HL-60 (cell line): ENCODE results near the gene EEF1B2.

Experiments
- GABPA ChIP-seq: IDR thresholded peaks from 2 replicates; pipeline ENCODE4 v1.6.1; 2012; ENCODE audit warnings: low read depth
- POLR2AphosphoS5 ChIP-seq: IDR thresholded peaks from 2 replicates; pipeline ENCODE4 v1.6.1; 2012; ENCODE audit warnings: low read depth
- SPI1 ChIP-seq: IDR thresholded peaks from 2 replicates; pipeline ENCODE4 v1.6.1; 2012; ENCODE audit warnings: low read depth, mild to moderate bottlenecking, borderline replicate concordance
- TF ChIP-seq, protein P1 (sequence below): IDR thresholded peaks from 2 replicates; pipeline ENCODE4 v1.6.1; 2012; ENCODE audit warnings: low read depth; ENCODE audit not compliant: insufficient replicate concordance
- TF ChIP-seq, protein P2 (sequence below): IDR thresholded peaks from one replicate; pipeline ENCODE4 v1.5.1; 2011; ENCODE audit warnings: low read length, control low read depth, inconsistent platforms; ENCODE audit not compliant: insufficient read depth

DNA sequence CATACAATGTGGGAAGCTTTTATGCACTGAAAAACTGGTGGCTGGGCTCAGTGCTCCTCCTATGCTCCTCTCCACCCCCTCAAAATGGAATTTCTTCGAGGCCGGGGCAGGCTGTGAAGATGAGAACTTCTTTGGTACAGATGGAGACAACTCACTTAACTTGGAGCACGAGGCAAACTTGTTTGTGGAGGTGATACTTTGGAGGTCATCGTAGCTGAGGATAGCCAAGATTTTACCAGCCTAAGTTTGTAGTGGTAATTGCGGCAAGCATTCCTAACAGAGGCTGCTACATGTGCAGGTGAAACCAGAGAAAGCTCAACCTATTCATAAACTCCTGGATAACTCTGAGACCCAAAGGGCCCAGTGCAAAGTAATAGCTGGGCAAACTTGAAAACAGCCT, 14.0 kb upstream of the EEF1B2 start:
- TF ChIP-seq, protein P1, sequence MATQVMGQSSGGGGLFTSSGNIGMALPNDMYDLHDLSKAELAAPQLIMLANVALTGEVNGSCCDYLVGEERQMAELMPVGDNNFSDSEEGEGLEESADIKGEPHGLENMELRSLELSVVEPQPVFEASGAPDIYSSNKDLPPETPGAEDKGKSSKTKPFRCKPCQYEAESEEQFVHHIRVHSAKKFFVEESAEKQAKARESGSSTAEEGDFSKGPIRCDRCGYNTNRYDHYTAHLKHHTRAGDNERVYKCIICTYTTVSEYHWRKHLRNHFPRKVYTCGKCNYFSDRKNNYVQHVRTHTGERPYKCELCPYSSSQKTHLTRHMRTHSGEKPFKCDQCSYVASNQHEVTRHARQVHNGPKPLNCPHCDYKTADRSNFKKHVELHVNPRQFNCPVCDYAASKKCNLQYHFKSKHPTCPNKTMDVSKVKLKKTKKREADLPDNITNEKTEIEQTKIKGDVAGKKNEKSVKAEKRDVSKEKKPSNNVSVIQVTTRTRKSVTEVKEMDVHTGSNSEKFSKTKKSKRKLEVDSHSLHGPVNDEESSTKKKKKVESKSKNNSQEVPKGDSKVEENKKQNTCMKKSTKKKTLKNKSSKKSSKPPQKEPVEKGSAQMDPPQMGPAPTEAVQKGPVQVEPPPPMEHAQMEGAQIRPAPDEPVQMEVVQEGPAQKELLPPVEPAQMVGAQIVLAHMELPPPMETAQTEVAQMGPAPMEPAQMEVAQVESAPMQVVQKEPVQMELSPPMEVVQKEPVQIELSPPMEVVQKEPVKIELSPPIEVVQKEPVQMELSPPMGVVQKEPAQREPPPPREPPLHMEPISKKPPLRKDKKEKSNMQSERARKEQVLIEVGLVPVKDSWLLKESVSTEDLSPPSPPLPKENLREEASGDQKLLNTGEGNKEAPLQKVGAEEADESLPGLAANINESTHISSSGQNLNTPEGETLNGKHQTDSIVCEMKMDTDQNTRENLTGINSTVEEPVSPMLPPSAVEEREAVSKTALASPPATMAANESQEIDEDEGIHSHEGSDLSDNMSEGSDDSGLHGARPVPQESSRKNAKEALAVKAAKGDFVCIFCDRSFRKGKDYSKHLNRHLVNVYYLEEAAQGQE = no peak
- TF ChIP-seq, protein P2, sequence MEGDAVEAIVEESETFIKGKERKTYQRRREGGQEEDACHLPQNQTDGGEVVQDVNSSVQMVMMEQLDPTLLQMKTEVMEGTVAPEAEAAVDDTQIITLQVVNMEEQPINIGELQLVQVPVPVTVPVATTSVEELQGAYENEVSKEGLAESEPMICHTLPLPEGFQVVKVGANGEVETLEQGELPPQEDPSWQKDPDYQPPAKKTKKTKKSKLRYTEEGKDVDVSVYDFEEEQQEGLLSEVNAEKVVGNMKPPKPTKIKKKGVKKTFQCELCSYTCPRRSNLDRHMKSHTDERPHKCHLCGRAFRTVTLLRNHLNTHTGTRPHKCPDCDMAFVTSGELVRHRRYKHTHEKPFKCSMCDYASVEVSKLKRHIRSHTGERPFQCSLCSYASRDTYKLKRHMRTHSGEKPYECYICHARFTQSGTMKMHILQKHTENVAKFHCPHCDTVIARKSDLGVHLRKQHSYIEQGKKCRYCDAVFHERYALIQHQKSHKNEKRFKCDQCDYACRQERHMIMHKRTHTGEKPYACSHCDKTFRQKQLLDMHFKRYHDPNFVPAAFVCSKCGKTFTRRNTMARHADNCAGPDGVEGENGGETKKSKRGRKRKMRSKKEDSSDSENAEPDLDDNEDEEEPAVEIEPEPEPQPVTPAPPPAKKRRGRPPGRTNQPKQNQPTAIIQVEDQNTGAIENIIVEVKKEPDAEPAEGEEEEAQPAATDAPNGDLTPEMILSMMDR = no peak
- TF ChIP-seq POLR2AphosphoS5 (no peak), GABPA (no peak), SPI1 (no peak)
